HG02840 (cell line): ENCODE results near the gene SGO2.
A peak's percentile ranks its signal among the peaks of the same experiment; 100 is the strongest.

Experiments
- ATAC-seq: cut with Tn5 transposase; IDR thresholded peaks from one replicate; pipeline ENCODE4 v1.9.1; 2021; ENCODE audit warnings: mild to moderate bottlenecking, moderate library complexity, moderate number of reproducible peaks; ENCODE audit not compliant: unreplicated experiment, low FRiP score

Gene SGO2

GRCh38 chr2:200525882-200526651, at the start of gene SGO2:
Gene SGO2 (plus strand): TSS chr2:200526207. CDS start chr2:200532976, 6,769 bp downstream.
- peak; percentile 100 for ATAC-seq

- no peak for ATAC-seq
Observed at GRCh38 chr2:200476836-200477235, 49.2 kb upstream of the SGO2 start.

- no peak for ATAC-seq
Observed at GRCh38 chr2:200477667-200478131, 48.3 kb upstream of the SGO2 start.

GRCh38 chr2:200479692-200480265, 46.2 kb upstream of the SGO2 start:
- ATAC-seq, result no peak

- peak; percentile 53 for ATAC-seq
Observed at GRCh38 chr2:200482194-200482593, 43.8 kb upstream of the SGO2 start.

- no peak for ATAC-seq
Observed at GRCh38 chr2:200483729-200484198, 42.2 kb upstream of the SGO2 start.

GRCh38 chr2:200484934-200485333, 41.1 kb upstream of the SGO2 start:
- ATAC-seq, result no peak

GRCh38 chr2:200486529-200486928, 39.5 kb upstream of the SGO2 start:
- no peak for ATAC-seq

- ATAC-seq, result no peak
Observed at GRCh38 chr2:200488169-200488568, 37.8 kb upstream of the SGO2 start.

GRCh38 chr2:200490001-200490400, 36.0 kb upstream of the SGO2 start:
- ATAC-seq, result no peak

- no peak for ATAC-seq
Observed at GRCh38 chr2:200492656-200493055, 33.4 kb upstream of the SGO2 start.

GRCh38 chr2:200494048-200494447, 32.0 kb upstream of the SGO2 start:
- no peak for ATAC-seq

GRCh38 chr2:200496696-200497095, 29.3 kb upstream of the SGO2 start:
- no peak for ATAC-seq

- ATAC-seq, result no peak
Observed at GRCh38 chr2:200498402-200499162, 27.4 kb upstream of the SGO2 start.

GRCh38 chr2:200502196-200502595, 23.8 kb upstream of the SGO2 start:
- ATAC-seq, result no peak

GRCh38 chr2:200506679-200507078, 19.3 kb upstream of the SGO2 start:
- ATAC-seq, result no peak

- no peak for ATAC-seq
Observed at GRCh38 chr2:200507179-200507578, 18.8 kb upstream of the SGO2 start.

GRCh38 chr2:200509235-200509611, 16.8 kb upstream of the SGO2 start:
- ATAC-seq, result no peak

GRCh38 chr2:200509612-200510433, 16.2 kb upstream of the SGO2 start, which contains the start of gene KCTD18:
Gene KCTD18 (minus strand): TSS chr2:200510068. CDS start chr2:200507016, 3,052 bp downstream.
- ATAC-seq, result peak; percentile 96

GRCh38 chr2:200515155-200515554, 10.9 kb upstream of the SGO2 start:
- no peak for ATAC-seq
